GM23338 (cell line): ENCODE data around the gene MAP3K7CL. TPM values are rescaled to one million over a fixed set of nuclear protein-coding genes. Genes with fewer than 3 reads are reported as not detected.

Experiments
- ATAC-seq: fragments of 200-7000 bp; cut with Tn5 transposase; 3 replicates; pipeline ENCODE4 v1.9.1; 2020
- DNase-seq: peaks from one replicate; pipeline ENCODE4 v3.0.0-alpha.2; 2015; ENCODE audit warnings: low spot score
- H2AFZ ChIP-seq: fragments of 200-600 bp; sonication (generic); 2 replicates; pipeline ENCODE4 v1.8.0; 2016; ENCODE audit warnings: antibody characterized with exemption, mild to moderate bottlenecking, moderate library complexity
- H3F3A ChIP-seq: fragments of 200-600 bp; sonication (generic); replicated peaks from 2 replicates; pipeline ENCODE4 v1.8.0; 2017; ENCODE audit warnings: antibody characterized with exemption, mixed run types, low read depth
- H3K27ac ChIP-seq: fragments of 200-600 bp; sonication (generic); 2 replicates; pipeline ENCODE4 v1.6.1; 2016; ENCODE audit warnings: low read depth
- H3K27me3 ChIP-seq: fragments of 200-600 bp; sonication (generic); 2 replicates; pipeline ENCODE4 v1.8.0; 2016; ENCODE audit warnings: mild to moderate bottlenecking, mixed run types, moderate library complexity; ENCODE audit not compliant: insufficient read depth
- H3K36me3 ChIP-seq: fragments of 200-600 bp; sonication (generic); 2 replicates; pipeline ENCODE4 v1.8.0; 2016; ENCODE audit warnings: mild to moderate bottlenecking; ENCODE audit not compliant: insufficient read depth
- H3K4me1 ChIP-seq: fragments of 200-600 bp; sonication (generic); 2 replicates; pipeline ENCODE4 v1.8.0; 2016; ENCODE audit warnings: mild to moderate bottlenecking, moderate library complexity; ENCODE audit not compliant: insufficient read depth
- H3K4me2 ChIP-seq: fragments of 200-600 bp; sonication (generic); 2 replicates; pipeline ENCODE4 v1.7.1; 2017; ENCODE audit warnings: mixed run types
- H3K4me3 ChIP-seq: fragments of 200-600 bp; sonication (generic); 2 replicates; pipeline ENCODE4 v1.6.1; 2016; ENCODE audit warnings: mixed run types
- H3K79me2 ChIP-seq: fragments of 200-600 bp; sonication (generic); replicated peaks from 2 replicates; pipeline ENCODE4 v1.8.0; 2017; ENCODE audit warnings: mild to moderate bottlenecking; ENCODE audit not compliant: insufficient read depth
- H3K9me2 ChIP-seq: fragments of 200-600 bp; sonication (generic); 2 replicates; pipeline ENCODE4 v1.8.0; 2017; ENCODE audit not compliant: insufficient read depth
- H4K20me1 ChIP-seq: fragments of 200-600 bp; sonication (generic); replicated peaks from 2 replicates; pipeline ENCODE4 v1.8.0; 2017; ENCODE audit warnings: mild to moderate bottlenecking; ENCODE audit not compliant: insufficient read depth
- H3K27ac Mint-ChIP-seq: 2 replicates; pipeline ENCODE4 v1.8.0; 2020; ENCODE audit warnings: inconsistent platforms, mild to moderate bottlenecking, moderate library complexity, mixed read lengths
- H3K27me3 Mint-ChIP-seq: 3 replicates; pipeline ENCODE4 v1.8.0; 2022; ENCODE audit warnings: low read depth, mild to moderate bottlenecking, moderate library complexity, mixed read lengths, inconsistent platforms; ENCODE audit not compliant: insufficient read depth, poor library complexity
- H3K36me3 Mint-ChIP-seq: 3 replicates; pipeline ENCODE4 v1.8.0; 2021; ENCODE audit warnings: low read depth, mild to moderate bottlenecking, inconsistent platforms, moderate library complexity, mixed read lengths
- H3K4me1 Mint-ChIP-seq: 3 replicates; pipeline ENCODE4 v1.8.0; 2020; ENCODE audit warnings: mild to moderate bottlenecking, inconsistent platforms, mixed read lengths
- H3K4me3 Mint-ChIP-seq: 3 replicates; pipeline ENCODE4 v1.8.0; 2021; ENCODE audit warnings: moderate library complexity, mild to moderate bottlenecking, inconsistent platforms, mixed read lengths
- H3K9me3 Mint-ChIP-seq: 3 replicates; pipeline ENCODE4 v1.8.0; 2020; ENCODE audit warnings: moderate library complexity, mild to moderate bottlenecking, inconsistent platforms, mixed read lengths
- EZH2phosphoT487 ChIP-seq: fragments of 200-600 bp; sonication (generic); IDR thresholded peaks from one replicate; pipeline ENCODE4 v1.8.1; 2018; ENCODE audit warnings: antibody characterized with exemption; ENCODE audit not compliant: unreplicated experiment
- JUNB ChIP-seq: IDR thresholded peaks from one replicate; pipeline ENCODE4 v1.6.1; 2016; ENCODE audit warnings: antibody characterized with exemption; ENCODE audit not compliant: unreplicated experiment
- NANOG ChIP-seq: IDR thresholded peaks from 2 replicates; pipeline ENCODE4 v1.6.1; 2016; ENCODE audit warnings: antibody characterized with exemption, borderline replicate concordance
- STAT1 ChIP-seq: IDR thresholded peaks from one replicate; pipeline ENCODE4 v1.6.1; 2016; ENCODE audit warnings: antibody characterized with exemption; ENCODE audit not compliant: unreplicated experiment
- ZNF114 ChIP-seq: fragments of 250-450 bp; sonication (Bioruptor Pico); IDR thresholded peaks from 2 replicates; pipeline ENCODE4 v1.5.0; 2020; ENCODE audit warnings: mild to moderate bottlenecking, moderate library complexity
- ZNF331 ChIP-seq: fragments of 250-450 bp; sonication (Bioruptor Pico); IDR thresholded peaks from 2 replicates; pipeline ENCODE4 v1.5.0; 2020; ENCODE audit warnings: low read depth, mild to moderate bottlenecking, moderate library complexity
- polyA plus RNA-seq: library from polyadenylated mRNA; unstranded; fragments of >200 nt; fragmentation: Nextera tagmentation; extraction: Ambion mirVana; gene quantifications from 2 replicates; pipeline ENCODE4 v1.2.1, GENCODE V29; 2016
- total RNA-seq: library from RNA; depleted of rRNA; stranded (reverse); fragments of >200 nt; shearing (Covaris generic); gene quantifications from 2 replicates; pipeline ENCODE4 v1.2.3, GENCODE V29; 2014
- TF ChIP-seq, protein P1 (sequence below), 2 experiments: fragments of 200-600 bp in 1 of 2; sonication (generic) in 1 of 2; conservative IDR thresholded peaks; 2 replicates each; pipeline versions ENCODE4 v1.5.1 to v1.6.1; 2016 to 2017; ENCODE audit warnings: antibody characterized with exemption in 2 of 2, low read depth in 2 of 2, mild to moderate bottlenecking in 2 of 2, moderate library complexity in 1 of 2
- TF ChIP-seq, protein P2 (sequence below): IDR thresholded peaks from one replicate; pipeline ENCODE4 v1.6.1; 2018; ENCODE audit warnings: antibody characterized with exemption; ENCODE audit not compliant: unreplicated experiment
- TF ChIP-seq, protein P3 (sequence below): fragments of 250-450 bp; sonication (Bioruptor Pico); IDR thresholded peaks from 2 replicates; pipeline ENCODE4 v1.5.0; 2020; ENCODE audit warnings: mild to moderate bottlenecking, moderate library complexity
- TF ChIP-seq, protein P4 (sequence below): IDR thresholded peaks from 2 replicates; pipeline ENCODE4 v1.6.1; 2016; ENCODE audit warnings: antibody characterized with exemption

The MAP3K7CL gene
- total and polyA plus RNA-seq, 2 experiments from 2014 or later: 2.4 to 3.6 TPM

DNA sequence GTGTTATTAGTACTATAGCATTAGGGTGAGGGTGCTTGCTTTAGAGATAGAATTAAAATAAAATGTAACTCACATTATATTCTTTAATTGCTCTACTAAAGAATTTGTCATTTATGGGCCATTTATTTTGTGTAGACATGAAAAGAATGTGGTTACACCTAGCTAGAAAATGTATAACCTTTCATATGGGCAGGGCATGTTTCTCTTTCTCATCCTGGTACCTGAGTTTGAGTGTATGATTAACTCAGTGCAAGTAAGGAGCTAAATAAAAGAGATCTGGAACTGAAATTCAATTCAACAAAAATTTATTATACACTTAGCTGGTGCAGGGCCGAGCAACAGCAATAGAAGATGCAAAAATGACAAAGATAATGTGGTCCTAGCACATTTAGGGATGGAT, 47.4 kb downstream of the MAP3K7CL start:
- Mint-ChIP-seq H3K4me3 (no peak overlapping the region), H3K9me3 (no peaks in the 10 kb centered on the region), H3K36me3 (no peaks in the 10 kb centered on the region), H3K27ac (no peak overlapping the region), H3K27me3 (no peaks in the 10 kb centered on the region), H3K4me1 (peaks cover 8% of the 10 kb centered on the region)
- Histone ChIP-seq H3K4me3 (no peak overlapping the region), H4K20me1 (no peaks in the 10 kb centered on the region), H3K36me3 (no peaks in the 10 kb centered on the region), H3K4me2 (no peak overlapping the region), H3K9me2 (no peaks in the 10 kb centered on the region), H3K79me2 (no peaks in the 10 kb centered on the region), H3K27ac (no peak overlapping the region), H3F3A (no peaks in the 10 kb centered on the region), H3K4me1 (peaks cover 8% of the 10 kb centered on the region; the same call in 1 of the 2 replicates), H2AFZ (no peak overlapping the region), H3K27me3 (peaks cover 7% of the 10 kb centered on the region)
- DNase-seq (no peak), ATAC-seq (no peak)
- TF ChIP-seq, protein P1, sequence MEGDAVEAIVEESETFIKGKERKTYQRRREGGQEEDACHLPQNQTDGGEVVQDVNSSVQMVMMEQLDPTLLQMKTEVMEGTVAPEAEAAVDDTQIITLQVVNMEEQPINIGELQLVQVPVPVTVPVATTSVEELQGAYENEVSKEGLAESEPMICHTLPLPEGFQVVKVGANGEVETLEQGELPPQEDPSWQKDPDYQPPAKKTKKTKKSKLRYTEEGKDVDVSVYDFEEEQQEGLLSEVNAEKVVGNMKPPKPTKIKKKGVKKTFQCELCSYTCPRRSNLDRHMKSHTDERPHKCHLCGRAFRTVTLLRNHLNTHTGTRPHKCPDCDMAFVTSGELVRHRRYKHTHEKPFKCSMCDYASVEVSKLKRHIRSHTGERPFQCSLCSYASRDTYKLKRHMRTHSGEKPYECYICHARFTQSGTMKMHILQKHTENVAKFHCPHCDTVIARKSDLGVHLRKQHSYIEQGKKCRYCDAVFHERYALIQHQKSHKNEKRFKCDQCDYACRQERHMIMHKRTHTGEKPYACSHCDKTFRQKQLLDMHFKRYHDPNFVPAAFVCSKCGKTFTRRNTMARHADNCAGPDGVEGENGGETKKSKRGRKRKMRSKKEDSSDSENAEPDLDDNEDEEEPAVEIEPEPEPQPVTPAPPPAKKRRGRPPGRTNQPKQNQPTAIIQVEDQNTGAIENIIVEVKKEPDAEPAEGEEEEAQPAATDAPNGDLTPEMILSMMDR (conservative IDR thresholded peaks at IDR 0.05; ENCODE audit: low read depth in 2 of 2): no peak
- TF ChIP-seq ZNF114 (no peak), NANOG (no peak), ZNF331 (CRISPR knock-in tag) (no peak), JUNB (no peak), EZH2phosphoT487 (no peak), STAT1 (no peak)
- TF ChIP-seq, protein P2, sequence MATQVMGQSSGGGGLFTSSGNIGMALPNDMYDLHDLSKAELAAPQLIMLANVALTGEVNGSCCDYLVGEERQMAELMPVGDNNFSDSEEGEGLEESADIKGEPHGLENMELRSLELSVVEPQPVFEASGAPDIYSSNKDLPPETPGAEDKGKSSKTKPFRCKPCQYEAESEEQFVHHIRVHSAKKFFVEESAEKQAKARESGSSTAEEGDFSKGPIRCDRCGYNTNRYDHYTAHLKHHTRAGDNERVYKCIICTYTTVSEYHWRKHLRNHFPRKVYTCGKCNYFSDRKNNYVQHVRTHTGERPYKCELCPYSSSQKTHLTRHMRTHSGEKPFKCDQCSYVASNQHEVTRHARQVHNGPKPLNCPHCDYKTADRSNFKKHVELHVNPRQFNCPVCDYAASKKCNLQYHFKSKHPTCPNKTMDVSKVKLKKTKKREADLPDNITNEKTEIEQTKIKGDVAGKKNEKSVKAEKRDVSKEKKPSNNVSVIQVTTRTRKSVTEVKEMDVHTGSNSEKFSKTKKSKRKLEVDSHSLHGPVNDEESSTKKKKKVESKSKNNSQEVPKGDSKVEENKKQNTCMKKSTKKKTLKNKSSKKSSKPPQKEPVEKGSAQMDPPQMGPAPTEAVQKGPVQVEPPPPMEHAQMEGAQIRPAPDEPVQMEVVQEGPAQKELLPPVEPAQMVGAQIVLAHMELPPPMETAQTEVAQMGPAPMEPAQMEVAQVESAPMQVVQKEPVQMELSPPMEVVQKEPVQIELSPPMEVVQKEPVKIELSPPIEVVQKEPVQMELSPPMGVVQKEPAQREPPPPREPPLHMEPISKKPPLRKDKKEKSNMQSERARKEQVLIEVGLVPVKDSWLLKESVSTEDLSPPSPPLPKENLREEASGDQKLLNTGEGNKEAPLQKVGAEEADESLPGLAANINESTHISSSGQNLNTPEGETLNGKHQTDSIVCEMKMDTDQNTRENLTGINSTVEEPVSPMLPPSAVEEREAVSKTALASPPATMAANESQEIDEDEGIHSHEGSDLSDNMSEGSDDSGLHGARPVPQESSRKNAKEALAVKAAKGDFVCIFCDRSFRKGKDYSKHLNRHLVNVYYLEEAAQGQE: no peak
- TF ChIP-seq, protein P3, sequence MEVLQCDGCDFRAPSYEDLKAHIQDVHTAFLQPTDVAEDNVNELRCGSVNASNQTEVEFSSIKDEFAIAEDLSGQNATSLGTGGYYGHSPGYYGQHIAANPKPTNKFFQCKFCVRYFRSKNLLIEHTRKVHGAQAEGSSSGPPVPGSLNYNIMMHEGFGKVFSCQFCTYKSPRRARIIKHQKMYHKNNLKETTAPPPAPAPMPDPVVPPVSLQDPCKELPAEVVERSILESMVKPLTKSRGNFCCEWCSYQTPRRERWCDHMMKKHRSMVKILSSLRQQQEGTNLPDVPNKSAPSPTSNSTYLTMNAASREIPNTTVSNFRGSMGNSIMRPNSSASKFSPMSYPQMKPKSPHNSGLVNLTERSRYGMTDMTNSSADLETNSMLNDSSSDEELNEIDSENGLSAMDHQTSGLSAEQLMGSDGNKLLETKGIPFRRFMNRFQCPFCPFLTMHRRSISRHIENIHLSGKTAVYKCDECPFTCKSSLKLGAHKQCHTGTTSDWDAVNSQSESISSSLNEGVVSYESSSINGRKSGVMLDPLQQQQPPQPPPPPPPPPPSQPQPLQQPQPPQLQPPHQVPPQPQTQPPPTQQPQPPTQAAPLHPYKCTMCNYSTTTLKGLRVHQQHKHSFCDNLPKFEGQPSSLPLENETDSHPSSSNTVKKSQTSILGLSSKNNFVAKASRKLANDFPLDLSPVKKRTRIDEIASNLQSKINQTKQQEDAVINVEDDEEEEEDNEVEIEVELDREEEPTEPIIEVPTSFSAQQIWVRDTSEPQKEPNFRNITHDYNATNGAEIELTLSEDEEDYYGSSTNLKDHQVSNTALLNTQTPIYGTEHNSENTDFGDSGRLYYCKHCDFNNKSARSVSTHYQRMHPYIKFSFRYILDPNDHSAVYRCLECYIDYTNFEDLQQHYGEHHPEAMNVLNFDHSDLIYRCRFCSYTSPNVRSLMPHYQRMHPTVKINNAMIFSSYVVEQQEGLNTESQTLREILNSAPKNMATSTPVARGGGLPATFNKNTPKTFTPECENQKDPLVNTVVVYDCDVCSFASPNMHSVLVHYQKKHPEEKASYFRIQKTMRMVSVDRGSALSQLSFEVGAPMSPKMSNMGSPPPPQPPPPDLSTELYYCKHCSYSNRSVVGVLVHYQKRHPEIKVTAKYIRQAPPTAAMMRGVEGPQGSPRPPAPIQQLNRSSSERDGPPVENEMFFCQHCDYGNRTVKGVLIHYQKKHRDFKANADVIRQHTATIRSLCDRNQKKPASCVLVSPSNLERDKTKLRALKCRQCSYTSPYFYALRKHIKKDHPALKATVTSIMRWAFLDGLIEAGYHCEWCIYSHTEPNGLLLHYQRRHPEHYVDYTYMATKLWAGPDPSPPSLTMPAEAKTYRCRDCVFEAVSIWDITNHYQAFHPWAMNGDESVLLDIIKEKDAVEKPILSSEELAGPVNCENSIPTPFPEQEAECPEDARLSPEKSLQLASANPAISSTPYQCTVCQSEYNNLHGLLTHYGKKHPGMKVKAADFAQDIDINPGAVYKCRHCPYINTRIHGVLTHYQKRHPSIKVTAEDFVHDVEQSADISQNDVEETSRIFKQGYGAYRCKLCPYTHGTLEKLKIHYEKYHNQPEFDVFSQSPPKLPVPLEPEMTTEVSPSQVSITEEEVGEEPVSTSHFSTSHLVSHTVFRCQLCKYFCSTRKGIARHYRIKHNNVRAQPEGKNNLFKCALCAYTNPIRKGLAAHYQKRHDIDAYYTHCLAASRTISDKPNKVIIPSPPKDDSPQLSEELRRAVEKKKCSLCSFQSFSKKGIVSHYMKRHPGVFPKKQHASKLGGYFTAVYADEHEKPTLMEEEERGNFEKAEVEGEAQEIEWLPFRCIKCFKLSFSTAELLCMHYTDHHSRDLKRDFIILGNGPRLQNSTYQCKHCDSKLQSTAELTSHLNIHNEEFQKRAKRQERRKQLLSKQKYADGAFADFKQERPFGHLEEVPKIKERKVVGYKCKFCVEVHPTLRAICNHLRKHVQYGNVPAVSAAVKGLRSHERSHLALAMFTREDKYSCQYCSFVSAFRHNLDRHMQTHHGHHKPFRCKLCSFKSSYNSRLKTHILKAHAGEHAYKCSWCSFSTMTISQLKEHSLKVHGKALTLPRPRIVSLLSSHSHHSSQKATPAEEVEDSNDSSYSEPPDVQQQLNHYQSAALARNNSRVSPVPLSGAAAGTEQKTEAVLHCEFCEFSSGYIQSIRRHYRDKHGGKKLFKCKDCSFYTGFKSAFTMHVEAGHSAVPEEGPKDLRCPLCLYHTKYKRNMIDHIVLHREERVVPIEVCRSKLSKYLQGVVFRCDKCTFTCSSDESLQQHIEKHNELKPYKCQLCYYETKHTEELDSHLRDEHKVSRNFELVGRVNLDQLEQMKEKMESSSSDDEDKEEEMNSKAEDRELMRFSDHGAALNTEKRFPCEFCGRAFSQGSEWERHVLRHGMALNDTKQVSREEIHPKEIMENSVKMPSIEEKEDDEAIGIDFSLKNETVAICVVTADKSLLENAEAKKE (CRISPR knock-in tag): no peak
- TF ChIP-seq, protein P4, sequence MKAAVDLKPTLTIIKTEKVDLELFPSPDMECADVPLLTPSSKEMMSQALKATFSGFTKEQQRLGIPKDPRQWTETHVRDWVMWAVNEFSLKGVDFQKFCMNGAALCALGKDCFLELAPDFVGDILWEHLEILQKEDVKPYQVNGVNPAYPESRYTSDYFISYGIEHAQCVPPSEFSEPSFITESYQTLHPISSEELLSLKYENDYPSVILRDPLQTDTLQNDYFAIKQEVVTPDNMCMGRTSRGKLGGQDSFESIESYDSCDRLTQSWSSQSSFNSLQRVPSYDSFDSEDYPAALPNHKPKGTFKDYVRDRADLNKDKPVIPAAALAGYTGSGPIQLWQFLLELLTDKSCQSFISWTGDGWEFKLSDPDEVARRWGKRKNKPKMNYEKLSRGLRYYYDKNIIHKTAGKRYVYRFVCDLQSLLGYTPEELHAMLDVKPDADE: no peak
